LNCAP (cell line): ENCODE measurements around the gene KRTAP24-1.

ENCODE experiments used
- CTCF ChIP-seq: fragments of 450-650 bp; IDR thresholded peaks from 2 replicates; pipeline ENCODE4 v1.5.1; 2017; ENCODE audit warnings: mild to moderate bottlenecking

The KRTAP24-1 gene

GRCh38 chr21:30255679-30256078, 27.1 kb downstream of the KRTAP24-1 start:
- TF ChIP-seq CTCF = no peak

GRCh38 chr21:30251781-30252180, 31.0 kb downstream of the KRTAP24-1 start:
- no peak for TF ChIP-seq CTCF

- no peak for TF ChIP-seq CTCF
These were observed 32.8 kb downstream of the KRTAP24-1 start for GRCh38 chr21:30249936-30250335.

- no peak for TF ChIP-seq CTCF
These were observed 33.9 kb downstream of the KRTAP24-1 start for GRCh38 chr21:30248844-30249243.

DNA sequence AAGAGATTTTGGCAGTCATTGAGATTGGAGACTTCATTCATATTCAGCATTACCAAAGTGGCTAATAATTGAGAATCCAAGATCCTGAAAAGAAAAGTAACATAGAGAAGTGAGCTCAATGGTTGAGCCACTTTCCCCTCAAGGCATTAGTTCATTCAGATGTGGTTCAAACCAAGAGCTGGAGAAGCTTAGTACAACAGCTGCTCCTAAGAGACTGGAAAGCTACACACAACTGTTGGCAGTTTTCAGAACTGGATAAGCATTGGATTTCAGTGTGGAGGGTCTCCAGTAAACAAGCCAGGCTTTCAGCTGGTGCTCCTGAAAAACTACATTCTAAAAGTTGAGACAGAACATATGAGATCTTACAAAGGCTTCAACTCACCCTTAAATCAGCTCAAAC, 37.7 kb downstream of the KRTAP24-1 start:
- TF ChIP-seq CTCF = no peak

DNA sequence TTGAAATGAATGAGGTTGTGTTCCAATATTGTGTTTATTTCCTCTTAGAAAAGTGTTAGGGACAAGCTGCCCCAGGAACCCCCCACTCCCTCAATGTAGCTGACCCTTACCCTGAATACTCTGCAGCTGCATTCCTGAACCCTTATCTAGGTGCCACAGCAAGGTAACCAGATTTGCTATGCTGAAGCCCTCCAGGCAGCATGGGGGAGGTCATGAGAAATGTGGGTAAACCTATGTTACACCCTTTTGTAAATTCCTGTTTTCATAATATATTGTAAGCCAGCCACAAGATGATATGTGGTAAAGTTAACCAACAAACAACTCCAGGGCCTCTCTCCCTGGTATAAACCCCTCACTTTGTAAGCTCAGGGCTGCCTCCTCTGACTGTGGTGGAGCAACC, 39.1 kb downstream of the KRTAP24-1 start:
- no peak for TF ChIP-seq CTCF

GRCh38 chr21:30240661-30241060, 42.1 kb downstream of the KRTAP24-1 start:
- no peak for TF ChIP-seq CTCF

- no peak for TF ChIP-seq CTCF
These were observed 44.6 kb downstream of the KRTAP24-1 start for GRCh38 chr21:30238168-30238567.
